GM23338 (cell line): Measurements from ENCODE around the gene PEPD. TPM values are rescaled to one million over a fixed set of nuclear protein-coding genes. Genes with fewer than 3 reads are reported as not detected.

ENCODE experiments used
- ATAC-seq: fragments of 200-7000 bp; cut with Tn5 transposase; 3 replicates; pipeline ENCODE4 v1.9.1; 2020
- DNase-seq: peaks from one replicate; pipeline ENCODE4 v3.0.0-alpha.2; 2015; ENCODE audit warnings: low spot score
- H2AFZ ChIP-seq: fragments of 200-600 bp; sonication (generic); 2 replicates; pipeline ENCODE4 v1.8.0; 2016; ENCODE audit warnings: antibody characterized with exemption, mild to moderate bottlenecking, moderate library complexity
- H3F3A ChIP-seq: fragments of 200-600 bp; sonication (generic); replicated peaks from 2 replicates; pipeline ENCODE4 v1.8.0; 2017; ENCODE audit warnings: antibody characterized with exemption, mixed run types, low read depth
- H3K27ac ChIP-seq: fragments of 200-600 bp; sonication (generic); 2 replicates; pipeline ENCODE4 v1.6.1; 2016; ENCODE audit warnings: low read depth
- H3K27me3 ChIP-seq: fragments of 200-600 bp; sonication (generic); 2 replicates; pipeline ENCODE4 v1.8.0; 2016; ENCODE audit warnings: mild to moderate bottlenecking, mixed run types, moderate library complexity; ENCODE audit not compliant: insufficient read depth
- H3K36me3 ChIP-seq: fragments of 200-600 bp; sonication (generic); 2 replicates; pipeline ENCODE4 v1.8.0; 2016; ENCODE audit warnings: mild to moderate bottlenecking; ENCODE audit not compliant: insufficient read depth
- H3K4me1 ChIP-seq: fragments of 200-600 bp; sonication (generic); 2 replicates; pipeline ENCODE4 v1.8.0; 2016; ENCODE audit warnings: mild to moderate bottlenecking, moderate library complexity; ENCODE audit not compliant: insufficient read depth
- H3K4me2 ChIP-seq: fragments of 200-600 bp; sonication (generic); 2 replicates; pipeline ENCODE4 v1.7.1; 2017; ENCODE audit warnings: mixed run types
- H3K4me3 ChIP-seq: fragments of 200-600 bp; sonication (generic); 2 replicates; pipeline ENCODE4 v1.6.1; 2016; ENCODE audit warnings: mixed run types
- H3K79me2 ChIP-seq: fragments of 200-600 bp; sonication (generic); replicated peaks from 2 replicates; pipeline ENCODE4 v1.8.0; 2017; ENCODE audit warnings: mild to moderate bottlenecking; ENCODE audit not compliant: insufficient read depth
- H3K9me2 ChIP-seq: fragments of 200-600 bp; sonication (generic); 2 replicates; pipeline ENCODE4 v1.8.0; 2017; ENCODE audit not compliant: insufficient read depth
- H4K20me1 ChIP-seq: fragments of 200-600 bp; sonication (generic); replicated peaks from 2 replicates; pipeline ENCODE4 v1.8.0; 2017; ENCODE audit warnings: mild to moderate bottlenecking; ENCODE audit not compliant: insufficient read depth
- H3K27ac Mint-ChIP-seq: 2 replicates; pipeline ENCODE4 v1.8.0; 2020; ENCODE audit warnings: inconsistent platforms, mild to moderate bottlenecking, moderate library complexity, mixed read lengths
- H3K27me3 Mint-ChIP-seq: 3 replicates; pipeline ENCODE4 v1.8.0; 2022; ENCODE audit warnings: low read depth, mild to moderate bottlenecking, moderate library complexity, mixed read lengths, inconsistent platforms; ENCODE audit not compliant: insufficient read depth, poor library complexity
- H3K36me3 Mint-ChIP-seq: 3 replicates; pipeline ENCODE4 v1.8.0; 2021; ENCODE audit warnings: low read depth, mild to moderate bottlenecking, inconsistent platforms, moderate library complexity, mixed read lengths
- H3K4me1 Mint-ChIP-seq: 3 replicates; pipeline ENCODE4 v1.8.0; 2020; ENCODE audit warnings: mild to moderate bottlenecking, inconsistent platforms, mixed read lengths
- H3K4me3 Mint-ChIP-seq: 3 replicates; pipeline ENCODE4 v1.8.0; 2021; ENCODE audit warnings: moderate library complexity, mild to moderate bottlenecking, inconsistent platforms, mixed read lengths
- H3K9me3 Mint-ChIP-seq: 3 replicates; pipeline ENCODE4 v1.8.0; 2020; ENCODE audit warnings: moderate library complexity, mild to moderate bottlenecking, inconsistent platforms, mixed read lengths
- CREB1 ChIP-seq: fragments of 250-450 bp; sonication (Bioruptor Pico); IDR thresholded peaks from 2 replicates; pipeline ENCODE4 v1.5.0; 2020; ENCODE audit warnings: low read depth, mild to moderate bottlenecking, moderate library complexity
- CTCF ChIP-seq, 2 experiments: fragments of 200-600 bp in 1 of 2; sonication (generic) in 1 of 2; conservative IDR thresholded peaks; 2 replicates each; pipeline versions ENCODE4 v1.5.1 to v1.6.1; 2016 to 2017; ENCODE audit warnings: antibody characterized with exemption in 2 of 2, low read depth in 2 of 2, mild to moderate bottlenecking in 2 of 2, moderate library complexity in 1 of 2
- ETS1 ChIP-seq: IDR thresholded peaks from 2 replicates; pipeline ENCODE4 v1.6.1; 2016; ENCODE audit warnings: antibody characterized with exemption
- EZH2 ChIP-seq: fragments of 200-600 bp; sonication (generic); IDR thresholded peaks from one replicate; pipeline ENCODE4 v1.8.0; 2017; ENCODE audit warnings: antibody characterized with exemption, mild to moderate bottlenecking, low read depth; ENCODE audit not compliant: unreplicated experiment
- EZH2phosphoT487 ChIP-seq: fragments of 200-600 bp; sonication (generic); IDR thresholded peaks from one replicate; pipeline ENCODE4 v1.8.1; 2018; ENCODE audit warnings: antibody characterized with exemption; ENCODE audit not compliant: unreplicated experiment
- JUNB ChIP-seq: IDR thresholded peaks from one replicate; pipeline ENCODE4 v1.6.1; 2016; ENCODE audit warnings: antibody characterized with exemption; ENCODE audit not compliant: unreplicated experiment
- NANOG ChIP-seq: IDR thresholded peaks from 2 replicates; pipeline ENCODE4 v1.6.1; 2016; ENCODE audit warnings: antibody characterized with exemption, borderline replicate concordance
- POLR2AphosphoS5 ChIP-seq: IDR thresholded peaks from 2 replicates; pipeline ENCODE4 v1.6.1; 2016; ENCODE audit warnings: antibody characterized with exemption, low read depth
- REST ChIP-seq: IDR thresholded peaks from one replicate; pipeline ENCODE4 v1.6.1; 2018; ENCODE audit warnings: antibody characterized with exemption; ENCODE audit not compliant: unreplicated experiment
- STAT1 ChIP-seq: IDR thresholded peaks from one replicate; pipeline ENCODE4 v1.6.1; 2016; ENCODE audit warnings: antibody characterized with exemption; ENCODE audit not compliant: unreplicated experiment
- ZNF114 ChIP-seq: fragments of 250-450 bp; sonication (Bioruptor Pico); IDR thresholded peaks from 2 replicates; pipeline ENCODE4 v1.5.0; 2020; ENCODE audit warnings: mild to moderate bottlenecking, moderate library complexity
- ZNF331 ChIP-seq: fragments of 250-450 bp; sonication (Bioruptor Pico); IDR thresholded peaks from 2 replicates; pipeline ENCODE4 v1.5.0; 2020; ENCODE audit warnings: low read depth, mild to moderate bottlenecking, moderate library complexity
- ZNF462 ChIP-seq: fragments of 250-450 bp; sonication (Bioruptor Pico); IDR thresholded peaks from 2 replicates; pipeline ENCODE4 v1.5.0; 2020; ENCODE audit warnings: mild to moderate bottlenecking, moderate library complexity
- polyA plus RNA-seq: library from polyadenylated mRNA; unstranded; fragments of >200 nt; fragmentation: Nextera tagmentation; extraction: Ambion mirVana; gene quantifications from 2 replicates; pipeline ENCODE4 v1.2.1, GENCODE V29; 2016
- total RNA-seq: library from RNA; depleted of rRNA; stranded (reverse); fragments of >200 nt; shearing (Covaris generic); gene quantifications from 2 replicates; pipeline ENCODE4 v1.2.3, GENCODE V29; 2014

The PEPD gene
- total and polyA plus RNA-seq, 2 experiments from 2014 or later = 81.7 to 89.2 TPM

- H3K27me3 ChIP-seq = no peaks in the 10 kb centered on the region
- no peak overlapping the region for H3K4me3 Mint-ChIP-seq
- no peak overlapping the region for H3K27ac ChIP-seq
- H3K27me3 Mint-ChIP-seq = peaks cover 3% of the 10 kb centered on the region
- H2AFZ ChIP-seq = no peak overlapping the region; the same call in 1 of the 2 replicates
- H4K20me1 ChIP-seq = no peaks in the 10 kb centered on the region
- peaks cover 5% of the 10 kb centered on the region for H3K4me1 Mint-ChIP-seq
- H3K9me3 Mint-ChIP-seq = no peaks in the 10 kb centered on the region
- no peak overlapping the region for H3K4me3 ChIP-seq
- ATAC-seq (no peak), DNase-seq (no peak)
- H3K36me3 ChIP-seq = no peaks in the 10 kb centered on the region
- no peaks in the 10 kb centered on the region for H3K4me1 ChIP-seq
- no peak overlapping the region for H3K4me2 ChIP-seq
- H3K36me3 Mint-ChIP-seq = no peaks in the 10 kb centered on the region
- H3K9me2 ChIP-seq = no peaks in the 10 kb centered on the region
- H3F3A ChIP-seq = no peaks in the 10 kb centered on the region
- TF ChIP-seq JUNB (no peak), STAT1 (no peak), ZNF114 (no peak), ETS1 (no peak), REST (no peak), ZNF462 (no peak), CTCF (conservative IDR thresholded peaks at IDR 0.05; ENCODE audit: low read depth in 2 of 2) (no peak), NANOG (no peak), EZH2 (no peak), EZH2phosphoT487 (no peak), CREB1 (no peak), POLR2AphosphoS5 (no peak), ZNF331 (no peak)
- H3K79me2 ChIP-seq = no peaks in the 10 kb centered on the region
- H3K27ac Mint-ChIP-seq = no peak overlapping the region
Observed at GRCh38 chr19:33348301-33349010, 173.1 kb downstream of the PEPD start.
